ENCODE results near the gene PLEKHA6.

PLEKHA6 gene

GRCh38 chr1:204283711-204284651 lies 75.7 kb downstream of the PLEKHA6 start:
- no peak for DNase-seq

- peak in 1 of 2 donors; percentile 22 for DNase-seq
Observed at GRCh38 chr1:204282761-204283221, 76.9 kb downstream of the PLEKHA6 start.

GRCh38 chr1:204280099-204280961 lies 79.4 kb downstream of the PLEKHA6 start:
- peak in 1 of 2 donors; percentile 14 for DNase-seq

GRCh38 chr1:204278958-204279357 lies 80.8 kb downstream of the PLEKHA6 start:
- DNase-seq = peak in 1 of 2 donors; percentile 43

- no peak for DNase-seq
Observed at GRCh38 chr1:204278251-204278650, 81.5 kb downstream of the PLEKHA6 start.

GRCh38 chr1:204277563-204278219 lies 82.0 kb downstream of the PLEKHA6 start:
- no peak for DNase-seq

GRCh38 chr1:204275695-204276370 lies 83.9 kb downstream of the PLEKHA6 start:
- no peak for DNase-seq

GRCh38 chr1:204274446-204274845 lies 85.3 kb downstream of the PLEKHA6 start:
- no peak for DNase-seq

- DNase-seq = no peak
Observed at GRCh38 chr1:204272505-204272904, 87.2 kb downstream of the PLEKHA6 start.

- peak in 1 of 2 donors; percentile 29 for DNase-seq
Observed at GRCh38 chr1:204271970-204272369, 87.8 kb downstream of the PLEKHA6 start.

GRCh38 chr1:204268101-204268500 lies 91.6 kb downstream of the PLEKHA6 start:
- DNase-seq = no peak

GRCh38 chr1:204267191-204267601 lies 92.5 kb downstream of the PLEKHA6 start:
- DNase-seq = no peak

GRCh38 chr1:204266504-204267034 lies 93.2 kb downstream of the PLEKHA6 start:
- DNase-seq = no peak

- no peak for DNase-seq
Observed at GRCh38 chr1:204265665-204266064, 94.1 kb downstream of the PLEKHA6 start.

- DNase-seq = no peak
Observed at GRCh38 chr1:204264805-204265204, 94.9 kb downstream of the PLEKHA6 start.

- no peak for DNase-seq
Observed at GRCh38 chr1:204263254-204263910, 96.3 kb downstream of the PLEKHA6 start.

- DNase-seq = no peak
Observed at GRCh38 chr1:204262506-204263253, 97.0 kb downstream of the PLEKHA6 start.

GRCh38 chr1:204261746-204262505 lies 97.8 kb downstream of the PLEKHA6 start:
- no peak for DNase-seq

- DNase-seq = no peak
Observed at GRCh38 chr1:204261266-204261665, 98.5 kb downstream of the PLEKHA6 start.

Data from inflammatory macrophage (primary cell).